B cell (primary cell): ENCODE measurements around the gene KLHDC7B. TPM values are rescaled to one million over a fixed set of nuclear protein-coding genes. Genes with fewer than 3 reads are reported as not detected.

Experiments used
- ATAC-seq: fragments of 200-7000 bp; cut with Tn5 transposase; one replicate; pipeline ENCODE4 v1.10.0; 2021; ENCODE audit warnings: low read depth, mild to moderate bottlenecking, moderate number of reproducible peaks, moderate library complexity
- CTCF ChIA-PET: fragments of 350-600 bp; sonication (Branson Sonifier 250); formaldehyde crosslinking; loops from one replicate; lab custom pipeline; 2021; ENCODE audit warnings: antibody characterized with exemption, inconsistent platforms; lab: Charles Lee
- POLR2A ChIA-PET: fragments of 350-600 bp; sonication (Branson Sonifier 250); formaldehyde crosslinking; loops from one replicate; lab custom pipeline; 2021; ENCODE audit warnings: antibody characterized with exemption; lab: Charles Lee
- DNase-seq: peaks from one replicate; pipeline ENCODE4 v3.0.0; 2013
- H2AFZ ChIP-seq: 2 replicates; pipeline ENCODE4 v1.6.1; 2012; ENCODE audit warnings: mild to moderate bottlenecking, low read depth, low read length; ENCODE audit not compliant: insufficient read depth, poor library complexity, severe bottlenecking
- H3K27ac ChIP-seq, 2 donors: 1 replicate in 1 of 2; 2 replicates in 1 of 2; pipeline ENCODE4 v1.5.1; 2012 to 2013; ENCODE audit warnings: low read length in 2 of 2, mild to moderate bottlenecking in 2 of 2, moderate library complexity in 1 of 2
- H3K27me3 ChIP-seq, 4 experiments: fragments of 200-600 bp in 1 of 4; sonication (generic) in 1 of 4; replicated peaks in 1 of 4; 1 replicate in 2 of 4; 2 replicates in 2 of 4; pipeline versions ENCODE4 v1.6.1 to v1.7.0; 2013 to 2016; ENCODE audit warnings: low read length in 3 of 4, mild to moderate bottlenecking in 2 of 4, mixed read lengths in 1 of 4, moderate library complexity in 1 of 4; ENCODE audit not compliant: insufficient read depth in 4 of 4, control insufficient read depth in 3 of 4; ENCODE audit errors: control extremely low read depth in 1 of 4
- H3K36me3 ChIP-seq, 2 experiments: replicated peaks in 1 of 2; 1 replicate in 1 of 2; 2 replicates in 1 of 2; pipeline versions ENCODE4 v1.6.1 to v1.7.1; 2013; ENCODE audit warnings: low read length in 1 of 2; ENCODE audit not compliant: insufficient read depth in 2 of 2, control insufficient read depth in 1 of 2; ENCODE audit errors: control extremely low read depth in 1 of 2, extremely low read depth in 1 of 2
- H3K4me1 ChIP-seq, 2 donors: fragments of 200-600 bp in 1 of 2; sonication (generic) in 1 of 2; 1 replicate in 1 of 2; 2 replicates in 1 of 2; pipeline versions ENCODE4 v1.5.1 to v1.6.1; 2013 to 2017; ENCODE audit warnings: low read length in 2 of 2; ENCODE audit not compliant: control insufficient read depth in 2 of 2, insufficient read depth in 2 of 2
- H3K4me2 ChIP-seq: replicated peaks from 2 replicates; pipeline ENCODE3; 2012; ENCODE audit warnings: mild to moderate bottlenecking, low read depth, low read length; ENCODE audit not compliant: poor library complexity, severe bottlenecking
- H3K4me3 ChIP-seq, 5 experiments: fragments of 200-600 bp in 1 of 5; sonication (generic) in 1 of 5; 1 replicate in 3 of 5; 2 replicates in 2 of 5; pipeline versions ENCODE4 v1.5.1 to v1.7.0; 2011 to 2016; ENCODE audit warnings: low read length in 4 of 5, mild to moderate bottlenecking in 4 of 5, low read depth in 2 of 5, control low read depth in 1 of 5, moderate library complexity in 1 of 5; ENCODE audit not compliant: insufficient read depth in 1 of 5; ENCODE audit errors: control extremely low read depth in 1 of 5, extremely low read depth in 1 of 5
- H3K79me2 ChIP-seq: fragments of 200-600 bp; sonication (generic); one replicate; pipeline ENCODE4 v1.6.0; 2016; ENCODE audit warnings: low read length; ENCODE audit not compliant: control insufficient read depth, insufficient read depth
- H3K9ac ChIP-seq: fragments of 200-600 bp; sonication (generic); 2 replicates; pipeline ENCODE4 v1.6.1; 2017; ENCODE audit warnings: mild to moderate bottlenecking, low read length, moderate library complexity
- H3K9me3 ChIP-seq, 3 donors: one replicate each; pipeline versions ENCODE4 v1.6.1 to v1.7.1; 2013; ENCODE audit warnings: low read length in 2 of 3; ENCODE audit not compliant: control insufficient read depth in 2 of 3, insufficient read depth in 1 of 3; ENCODE audit errors: control extremely low read depth in 1 of 3
- H4K20me1 ChIP-seq: 2 replicates; pipeline ENCODE4 v1.6.0; 2012; ENCODE audit warnings: mild to moderate bottlenecking, low read length; ENCODE audit not compliant: insufficient read depth, control insufficient read depth, poor library complexity, severe bottlenecking
- H3K27ac Mint-ChIP-seq: one replicate; pipeline ENCODE4 v1.8.0; 2021; ENCODE audit warnings: mixed read lengths
- H3K27me3 Mint-ChIP-seq: one replicate; pipeline ENCODE4 v1.8.0; 2021; ENCODE audit warnings: mixed read lengths
- H3K4me1 Mint-ChIP-seq: one replicate; pipeline ENCODE4 v1.8.0; 2021; ENCODE audit warnings: mixed read lengths
- H3K4me3 Mint-ChIP-seq: one replicate; pipeline ENCODE4 v1.8.0; 2021; ENCODE audit warnings: mixed read lengths
- H3K9me3 Mint-ChIP-seq: one replicate; pipeline ENCODE4 v1.8.0; 2022; ENCODE audit warnings: mixed read lengths; ENCODE audit not compliant: insufficient read depth
- CTCF ChIP-seq: fragments of 200-600 bp; IDR thresholded peaks from one replicate; pipeline ENCODE4 v1.8.0; 2022; ENCODE audit warnings: antibody characterized with exemption, mild to moderate bottlenecking
- EZH2 ChIP-seq: IDR thresholded peaks from 2 replicates; pipeline ENCODE4 v1.6.1; 2012; ENCODE audit warnings: borderline replicate concordance, low read depth, mild to moderate bottlenecking, moderate library complexity, low read length; ENCODE audit not compliant: insufficient read depth, poor library complexity, severe bottlenecking
- WGBS: methylation state at CpG from one replicate; pipeline ENCODE4 v1.1.5; 2013; ENCODE audit warnings: missing lambda C conversion rate; ENCODE audit not compliant: insufficient coverage; 5-methylcytosine and 5-hydroxymethylcytosine counted together
- intact Hi-C: fragments of 100-400 bp; cut with micrococcal nuclease; formaldehyde crosslinking; loops from one replicate; pipeline ENCODE4 v1.10.0; 2022
- polyA plus RNA-seq: library from polyadenylated mRNA; depleted of rRNA; stranded (reverse); fragments of >200 nt; gene quantifications from 2 replicates; pipeline ENCODE4 v1.2.3, GENCODE V29; 2012
- total RNA-seq, 2 donors: library from RNA; stranded (reverse); fragments of 120-200 nt in 1 of 2; gene quantifications; 1 replicate in 1 of 2; 2 replicates in 1 of 2; pipeline versions ENCODE4 v1.2.3 to v1.2.4, GENCODE V29; 2013 to 2022

KLHDC7B gene
- total and polyA plus RNA-seq, 2 donors (not counting 1 experiment from before 2014, with no cell fraction given), result 1.8 to 6.2 TPM

GRCh38 chr22:50569041-50569459 is 23.4 kb downstream of the KLHDC7B start:
- 92% methylated on average over 7 of the region's 8 CpGs for WGBS
- Mint-ChIP-seq H3K27ac (no peak overlapping the region), H3K4me3 (no peak overlapping the region), H3K27me3 (no peaks in the 10 kb centered on the region), H3K9me3 (no peaks in the 10 kb centered on the region), H3K4me1 (peaks cover 14% of the 10 kb centered on the region)
- ChIA-PET CTCF (interaction anchor here (1.0 to 1.4 kb wide), 3 partner anchors 21 to 52 kb away, joined by 3 to 4 read pairs (median 3); no protein-coding TSS in a partner anchor), POLR2A (interaction anchor here (0.9 kb wide), 1 partner anchor 43 kb away, joined by 3 read pairs; the partner anchor contains the start of gene SCO2)
- no peak for DNase-seq
- Histone ChIP-seq H3K9ac (no peak overlapping the region), H4K20me1 (no peaks in the 10 kb centered on the region), H3K79me2 (no peaks in the 10 kb centered on the region), H3K4me1 (peaks cover 0 to 11% of the 10 kb centered on the region in 2 donors), H3K27me3 (no peaks in the 10 kb centered on the region), H3K4me3 (no peak overlapping the region), H3K36me3 (peaks cover 0 to 23% of the 10 kb centered on the region in 2 experiments), H3K27ac (no peak overlapping the region), H3K9me3 (no peaks in the 10 kb centered on the region), H2AFZ (no peak overlapping the region), H3K4me2 (no peak overlapping the region)
- no peak for ATAC-seq
- no peak for TF ChIP-seq CTCF
- TF ChIP-seq EZH2, result no peak
- intact Hi-C loops, result no loop called here

- Histone ChIP-seq H3K4me2 (peak overlapping the region; percentile 22), H3K79me2 (no peaks in the 10 kb centered on the region), H3K9me3 (no peaks in the 10 kb centered on the region), H2AFZ (no peak overlapping the region), H3K4me3 (no peak overlapping the region), H3K9ac (no peak overlapping the region), H3K36me3 (peaks cover 0 to 23% of the 10 kb centered on the region in 2 experiments), H3K27me3 (no peaks in the 10 kb centered on the region), H4K20me1 (no peaks in the 10 kb centered on the region), H3K27ac (no peak overlapping the region), H3K4me1 (peaks cover 0 to 11% of the 10 kb centered on the region in 2 donors)
- 87% methylated on average over 12 of the region's 13 CpGs for whole genome bisulfite sequencing
- TF ChIP-seq EZH2, result no peak
- TF ChIP-seq CTCF, result no peak
- ChIA-PET CTCF (interaction anchor here (1.0 to 1.4 kb wide), 2 partner anchors 44 to 51 kb away, joined by 3 to 4 read pairs; no protein-coding TSS in a partner anchor), POLR2A (interaction anchor here (0.9 to 1.0 kb wide), 2 partner anchors 44 to 51 kb away, joined by 3 to 4 read pairs; partner anchors contain the start of gene SCO2)
- H3K27ac Mint-ChIP-seq, result no peak overlapping the region
- intact Hi-C loops, result no loop called here
- DNase-seq (no peak), ATAC-seq (no peak)
- no peaks in the 10 kb centered on the region for H3K27me3 Mint-ChIP-seq
- no peak overlapping the region for H3K4me3 Mint-ChIP-seq
- H3K4me1 Mint-ChIP-seq, result peaks cover 14% of the 10 kb centered on the region
- no peaks in the 10 kb centered on the region for H3K9me3 Mint-ChIP-seq
These were observed 24.3 kb downstream of the KLHDC7B start for GRCh38 chr22:50569896-50570535.
